HG03571 (cell line): ENCODE measurements around the gene CRYBA2.

Experiments used
- ATAC-seq: cut with Tn5 transposase; IDR thresholded peaks from one replicate; pipeline ENCODE4 v1.9.1; 2021; ENCODE audit not compliant: unreplicated experiment

CRYBA2 gene

GRCh38 chr2:218999021-218999880 lies 6.0 kb upstream of the CRYBA2 start:
- no peak for ATAC-seq

- ATAC-seq: no peak
Measured at GRCh38 chr2:218998414-218999002, 5.3 kb upstream of the CRYBA2 start.

GRCh38 chr2:218997731-218998130 lies 4.5 kb upstream of the CRYBA2 start:
- ATAC-seq: no peak

- no peak for ATAC-seq
Measured at GRCh38 chr2:218996937-218997336, 3.7 kb upstream of the CRYBA2 start.

- no peak for ATAC-seq
Measured at GRCh38 chr2:218995972-218996711, 2.9 kb upstream of the CRYBA2 start.

GRCh38 chr2:218995561-218995960 lies 2.3 kb upstream of the CRYBA2 start:
- no peak for ATAC-seq

- ATAC-seq: no peak
Measured at GRCh38 chr2:218992703-218993344, 398 bp downstream of the CRYBA2 start.

GRCh38 chr2:218992196-218992595 lies 1.0 kb downstream of the CRYBA2 start:
- ATAC-seq: no peak

- ATAC-seq: no peak
Measured at GRCh38 chr2:218991674-218992168, 1.5 kb downstream of the CRYBA2 start.

- ATAC-seq: no peak
Measured at GRCh38 chr2:218990612-218991011, 2.6 kb downstream of the CRYBA2 start.

- no peak for ATAC-seq
Measured at GRCh38 chr2:218990052-218990451, 3.2 kb downstream of the CRYBA2 start.

GRCh38 chr2:218988650-218989049 lies 4.6 kb downstream of the CRYBA2 start:
- no peak for ATAC-seq

GRCh38 chr2:218988164-218988563 lies 5.1 kb downstream of the CRYBA2 start:
- ATAC-seq: no peak

- ATAC-seq: no peak
Measured at GRCh38 chr2:218986148-218986761, 7.0 kb downstream of the CRYBA2 start.

GRCh38 chr2:218985325-218986091 lies 7.7 kb downstream of the CRYBA2 start:
- no peak for ATAC-seq

- ATAC-seq: no peak
Measured at GRCh38 chr2:218985021-218985324, 8.2 kb downstream of the CRYBA2 start, which contains the start of gene FEV. Gene FEV, minus strand, starts transcription at chr2:218985184. Its CDS starts 109 bp downstream, at chr2:218985075.

GRCh38 chr2:218984239-218985020 lies 8.8 kb downstream of the CRYBA2 start:
- no peak for ATAC-seq

- no peak for ATAC-seq
Measured at GRCh38 chr2:218983934-218984238, 9.3 kb downstream of the CRYBA2 start.

- no peak for ATAC-seq
Measured at GRCh38 chr2:218983263-218983933, 9.8 kb downstream of the CRYBA2 start.
